ENCODE results near the gene LPAR4. TPM values are rescaled to one million over a fixed set of nuclear protein-coding genes. Genes with fewer than 3 reads are reported as not detected.
"Not testable (repeated sequence)": the region's sequence is repeated elsewhere in the genome, so short reads cannot be mapped to it uniquely, and the experiment has no call there.

Gene LPAR4
- polyA plus RNA-seq, result under 1 TPM; 0.05 to 0.45 (median 0.12) TPM

- H3K27ac ChIP-seq (ENCODE audit: low read depth, low read length), result no peak within 1 kb of the TSS
- WGBS, 3 donors, result 7 to 40% (median 36%) methylated on average over 9 of the region's 9 CpGs
Measured at GRCh38 chrX:78747489-78747888, at the start of gene LPAR4. Gene LPAR4, plus strand, starts transcription at chrX:78747720. Its CDS starts 7,150 bp downstream, at chrX:78754870.

GRCh38 chrX:78706071-78706470, 41.4 kb upstream of the LPAR4 start:
- 21 to 40% (median 28%) methylated on average over 2 of the region's 2 CpGs for WGBS, 3 donors

GRCh38 chrX:78708262-78708661, 39.3 kb upstream of the LPAR4 start:
- 13 to 34% (median 29%) methylated on average over 2 of the region's 2 CpGs for WGBS, 3 donors

More at GRCh38 chrX:78706071-78706470, 41.4 kb upstream of the LPAR4 start:
- no peak overlapping the region for H3K27ac ChIP-seq (ENCODE audit: low read depth, low read length)

GRCh38 chrX:78708816-78709215, 38.7 kb upstream of the LPAR4 start:
- 33 to 61% (median 40%) methylated on average over 2 of the region's 2 CpGs for WGBS, 3 donors

More at GRCh38 chrX:78708262-78708661, 39.3 kb upstream of the LPAR4 start:
- H3K27ac ChIP-seq (ENCODE audit: low read depth, low read length), result no peak overlapping the region

DNA sequence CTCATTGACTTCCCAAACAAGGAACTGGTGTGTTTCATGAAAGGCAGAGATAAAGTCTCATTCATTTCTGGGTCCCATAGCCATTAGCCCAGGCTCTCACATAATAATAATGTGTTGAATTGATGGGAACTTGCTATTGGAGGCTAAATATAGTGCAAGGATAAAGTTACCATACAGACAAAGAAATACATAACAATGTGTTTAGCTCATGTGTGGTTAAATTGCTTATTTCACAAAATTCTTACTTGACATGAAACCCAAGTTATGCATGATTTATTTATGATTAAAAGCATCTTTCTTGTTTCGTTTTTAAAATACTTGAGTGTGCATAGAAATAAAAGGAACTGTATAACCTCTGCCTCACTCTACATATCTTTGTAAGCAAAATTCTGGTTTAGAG, 37.3 kb upstream of the LPAR4 start:
- 16 to 41% (median 29%) methylated on average over 1 of the region's 1 CpG for WGBS, 3 donors
- H3K27ac ChIP-seq (ENCODE audit: low read depth, low read length), result no peak overlapping the region

More at GRCh38 chrX:78708816-78709215, 38.7 kb upstream of the LPAR4 start:
- H3K27ac ChIP-seq (ENCODE audit: low read depth, low read length), result no peak overlapping the region

- 56 to 78% (median 60%) methylated on average over 1 of the region's 1 CpG for WGBS, 3 donors
- no peak overlapping the region for H3K27ac ChIP-seq (ENCODE audit: low read depth, low read length)
Measured at GRCh38 chrX:78712336-78712735, 35.2 kb upstream of the LPAR4 start.

DNA sequence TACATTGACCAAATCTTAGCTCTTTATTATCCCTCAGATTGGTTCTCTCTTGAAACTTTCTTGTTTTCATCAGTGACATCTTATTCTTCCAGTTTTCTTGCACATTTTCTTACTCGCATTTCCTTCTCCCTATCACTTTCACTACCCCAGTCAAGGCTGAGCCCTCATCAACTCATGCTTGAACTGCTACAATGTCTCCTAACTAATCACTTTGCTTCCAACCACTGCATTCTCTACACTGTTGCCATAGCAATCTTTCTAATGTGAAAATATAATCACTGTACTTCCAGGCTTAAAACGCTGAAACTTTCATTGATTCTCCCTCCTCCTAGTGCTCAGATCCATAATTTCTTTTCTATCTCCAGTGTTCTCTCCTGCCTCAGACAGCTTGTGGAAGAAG, 22.2 kb upstream of the LPAR4 start:
- 32 to 75% (median 64%) methylated on average over 2 of the region's 2 CpGs for whole genome bisulfite sequencing, 3 donors
- no peak overlapping the region for H3K27ac ChIP-seq (ENCODE audit: low read depth, low read length)

DNA sequence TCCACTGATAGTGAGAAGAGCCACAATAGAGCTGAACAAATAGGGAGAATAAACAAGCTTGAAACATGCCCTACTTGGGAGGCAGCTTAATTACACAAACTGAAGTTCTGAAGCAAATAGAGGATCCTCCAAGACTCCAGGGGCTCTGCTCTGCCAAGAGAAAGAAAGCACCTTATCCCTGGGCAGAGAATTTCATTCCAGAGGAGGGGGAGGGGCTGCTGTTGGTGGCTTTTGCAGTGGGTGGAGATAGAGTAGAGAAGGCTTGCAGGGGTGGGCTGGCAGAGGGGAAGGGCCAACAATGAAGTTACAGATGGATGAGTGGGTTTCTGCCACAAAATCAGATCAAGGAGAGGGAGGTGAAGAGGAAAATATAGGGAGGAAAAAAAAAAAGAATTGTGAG, 1.0 kb upstream of the LPAR4 start:
- H3K27ac ChIP-seq (ENCODE audit: low read depth, low read length), result no peak overlapping the region

GRCh38 chrX:78747971-78748370, 451 bp downstream of the LPAR4 start:
- H3K27ac ChIP-seq (ENCODE audit: low read depth, low read length), result no peak overlapping the region
- 11 to 45% (median 26%) methylated on average over 5 of the region's 5 CpGs for WGBS, 3 donors

DNA sequence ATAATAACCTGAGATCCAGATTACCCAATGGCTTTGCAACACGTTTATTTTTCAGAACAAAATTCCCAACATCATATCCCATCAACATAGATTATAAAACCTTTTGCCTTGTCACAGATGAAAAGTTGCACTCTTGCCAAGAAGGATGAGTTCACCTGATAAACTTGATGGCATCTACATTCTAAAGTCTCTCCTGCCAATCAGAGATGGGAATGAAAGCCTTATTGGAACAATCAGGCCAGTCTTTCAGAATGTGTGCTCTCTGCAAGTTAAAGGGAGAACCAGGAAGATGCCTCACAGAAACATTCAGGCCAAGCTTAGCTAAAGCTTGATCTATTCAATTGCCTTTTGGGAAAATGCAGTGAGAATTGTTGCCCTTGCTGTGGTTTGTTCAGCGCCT, 1.3 kb downstream of the LPAR4 start:
- WGBS, 3 donors, result 34 to 68% (median 54%) methylated on average over 2 of the region's 2 CpGs

DNA sequence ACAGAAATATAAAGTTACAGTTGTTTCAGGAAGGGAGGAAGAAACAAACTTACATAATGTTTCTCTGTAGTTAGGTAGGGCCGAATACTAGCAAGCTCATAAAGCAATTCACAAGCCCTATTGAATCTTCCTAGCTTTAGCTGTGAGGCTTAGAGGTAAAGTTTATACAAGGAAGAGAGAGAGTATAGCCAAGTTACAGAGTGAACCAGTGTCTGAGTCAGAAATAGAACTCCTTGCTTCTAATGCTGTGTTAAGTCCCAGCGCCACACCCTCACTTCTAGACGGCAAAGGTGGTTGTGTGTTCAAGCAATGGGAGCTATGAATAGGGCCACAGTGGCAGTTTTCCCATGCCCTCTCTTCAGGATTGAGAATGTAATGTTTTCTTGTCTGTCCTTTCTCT, 6.1 kb downstream of the LPAR4 start:
- H3K27ac ChIP-seq (ENCODE audit: low read depth, low read length), result no peak overlapping the region
- 54 to 78% (median 63%) methylated on average over 3 of the region's 3 CpGs for WGBS, 3 donors

More for the DNA sequence above, 1.3 kb downstream of the LPAR4 start:
- no peak overlapping the region for H3K27ac ChIP-seq (ENCODE audit: low read depth, low read length)

DNA sequence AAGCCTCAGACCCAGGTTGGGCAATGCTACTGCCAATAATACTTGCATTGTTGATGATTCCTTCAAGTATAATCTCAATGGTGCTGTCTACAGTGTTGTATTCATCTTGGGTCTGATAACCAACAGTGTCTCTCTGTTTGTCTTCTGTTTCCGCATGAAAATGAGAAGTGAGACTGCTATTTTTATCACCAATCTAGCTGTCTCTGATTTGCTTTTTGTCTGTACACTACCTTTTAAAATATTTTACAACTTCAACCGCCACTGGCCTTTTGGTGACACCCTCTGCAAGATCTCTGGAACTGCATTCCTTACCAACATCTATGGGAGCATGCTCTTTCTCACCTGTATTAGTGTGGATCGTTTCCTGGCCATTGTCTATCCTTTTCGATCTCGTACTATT, 7.4 kb downstream of the LPAR4 start:
- 56 to 94% (median 83%) methylated on average over 5 of the region's 5 CpGs for WGBS, 3 donors
- no peak overlapping the region for H3K27ac ChIP-seq (ENCODE audit: low read depth, low read length)

GRCh38 chrX:78759081-78759480, 11.6 kb downstream of the LPAR4 start:
- WGBS, 3 donors, result 57 to 93% (median 74%) methylated on average over 6 of the region's 6 CpGs
- no peak overlapping the region for H3K27ac ChIP-seq (ENCODE audit: low read depth, low read length)

DNA sequence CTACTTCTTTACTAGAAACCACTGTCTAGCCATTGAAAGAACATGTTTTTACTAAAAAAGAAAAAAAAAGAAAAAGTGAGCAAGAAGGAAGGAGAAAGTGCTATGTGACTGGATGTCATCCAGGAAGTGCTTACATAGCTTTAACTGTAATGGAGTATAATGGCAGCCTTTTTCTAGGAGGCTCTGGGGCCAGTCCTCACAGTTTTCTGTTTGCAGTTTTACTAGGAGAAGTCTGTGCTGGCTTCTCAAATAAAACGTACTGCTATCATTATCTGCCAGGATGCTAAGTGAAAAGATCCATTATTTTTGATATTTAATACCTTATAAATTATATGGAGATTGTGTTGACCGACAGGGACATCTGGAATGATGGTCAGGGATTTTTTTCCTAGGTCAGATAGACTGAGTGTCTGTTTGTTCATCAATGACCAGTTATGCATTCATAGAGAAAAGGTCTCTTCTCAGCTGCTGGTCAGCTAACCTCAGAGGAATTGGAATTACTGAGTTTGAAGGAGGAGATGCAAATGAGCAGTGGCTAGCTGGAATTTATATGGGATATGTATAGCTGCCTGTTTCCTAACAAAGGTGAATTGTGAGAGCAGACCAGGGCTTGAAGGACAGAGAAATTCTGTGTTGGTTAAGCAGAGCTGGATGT, 21.7 kb downstream of the LPAR4 start:
- no peak overlapping the region for H3K27ac ChIP-seq (ENCODE audit: low read depth, low read length)
- WGBS, 3 donors, result 46 to 77% (median 63%) methylated on average over 2 of the region's 2 CpGs

- H3K27ac ChIP-seq (ENCODE audit: low read depth, low read length), result no peak overlapping the region
Measured at GRCh38 chrX:78769946-78770345, 22.4 kb downstream of the LPAR4 start.

- 58 to 85% (median 61%) methylated on average over 1 of the region's 1 CpG for WGBS, 3 donors
Measured at GRCh38 chrX:78796916-78797315, 49.4 kb downstream of the LPAR4 start.

DNA sequence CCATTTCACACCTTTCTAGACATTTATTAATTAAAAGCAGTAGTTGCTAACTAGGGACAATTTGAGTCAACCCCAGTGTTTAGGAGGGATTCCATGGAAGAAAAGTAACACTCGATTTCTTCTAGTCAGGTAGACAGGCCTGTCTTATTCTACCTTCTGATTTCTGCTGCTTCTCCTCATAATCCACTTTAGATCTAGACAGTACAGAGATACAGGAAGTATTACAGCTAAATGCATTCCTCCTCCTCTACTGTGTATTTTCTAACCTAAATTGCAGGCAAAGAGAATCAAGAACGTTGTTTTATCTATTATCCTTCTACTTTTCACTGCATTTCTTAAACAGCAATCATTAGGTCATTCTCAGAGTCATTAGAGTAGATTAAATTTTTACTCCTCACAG, 52.6 kb downstream of the LPAR4 start:
- 41 to 67% (median 45%) methylated on average over 2 of the region's 2 CpGs for WGBS, 3 donors
- no peak overlapping the region for H3K27ac ChIP-seq (ENCODE audit: low read depth, low read length)

More at GRCh38 chrX:78796916-78797315, 49.4 kb downstream of the LPAR4 start:
- H3K27ac ChIP-seq (ENCODE audit: low read depth, low read length), result no peak overlapping the region

GRCh38 chrX:78800694-78801093, 53.2 kb downstream of the LPAR4 start:
- no peak overlapping the region for H3K27ac ChIP-seq (ENCODE audit: low read depth, low read length)

- no peak overlapping the region for H3K27ac ChIP-seq (ENCODE audit: low read depth, low read length)
- WGBS, 3 donors, result 52 to 80% (median 74%) methylated on average over 2 of the region's 2 CpGs
Measured at GRCh38 chrX:78801522-78801921, 54.0 kb downstream of the LPAR4 start.

DNA sequence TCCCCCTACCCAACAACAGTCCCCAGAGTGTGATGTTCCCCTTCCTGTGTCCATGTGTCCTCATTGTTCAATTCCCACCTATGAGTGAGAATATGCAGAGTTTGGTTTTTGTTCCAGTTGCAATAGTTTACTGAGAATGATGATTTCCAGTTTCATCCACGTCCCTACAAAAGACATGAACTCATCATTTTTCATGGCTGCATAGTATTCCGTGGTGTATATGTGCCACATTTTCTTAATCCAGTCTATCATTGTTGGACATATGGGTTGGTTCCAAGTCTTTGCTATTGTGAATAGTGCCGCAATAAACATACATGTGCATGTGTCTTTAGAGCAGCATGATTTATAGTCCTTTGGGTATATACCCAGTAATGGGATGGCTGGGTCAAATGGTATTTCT, 55.0 kb downstream of the LPAR4 start:
- H3K27ac ChIP-seq (ENCODE audit: low read depth, low read length), result not testable (repeated sequence)
- 67 to 76% (median 75%) methylated on average over 3 of the region's 3 CpGs for WGBS, 3 donors
